C4-2B (cell line): ENCODE data around the gene CCNL2.
A peak's percentile ranks its signal among the peaks of the same experiment; 100 is the strongest.

Experiments used
- H3K27ac ChIP-seq: fragments of 450-650 bp; 2 replicates; pipeline ENCODE4 v1.5.1; 2017
- CTCF ChIP-seq: fragments of 450-650 bp; conservative IDR thresholded peaks from 2 replicates; pipeline ENCODE4 v1.5.1; 2017; ENCODE audit warnings: mild to moderate bottlenecking
- ZFX ChIP-seq: fragments of 450-650 bp; IDR thresholded peaks from 2 replicates; pipeline ENCODE4 v1.6.1; 2017

Gene CCNL2

GRCh38 chr1:1438531-1439381 is 39.6 kb upstream of the CCNL2 start:
- TF ChIP-seq CTCF: no peak
- TF ChIP-seq ZFX: no peak
- H3K27ac ChIP-seq: no peak overlapping the region

GRCh38 chr1:1437904-1438376 is 38.8 kb upstream of the CCNL2 start:
- no peak overlapping the region for H3K27ac ChIP-seq
- TF ChIP-seq CTCF (no peak), ZFX (no peak)

DNA sequence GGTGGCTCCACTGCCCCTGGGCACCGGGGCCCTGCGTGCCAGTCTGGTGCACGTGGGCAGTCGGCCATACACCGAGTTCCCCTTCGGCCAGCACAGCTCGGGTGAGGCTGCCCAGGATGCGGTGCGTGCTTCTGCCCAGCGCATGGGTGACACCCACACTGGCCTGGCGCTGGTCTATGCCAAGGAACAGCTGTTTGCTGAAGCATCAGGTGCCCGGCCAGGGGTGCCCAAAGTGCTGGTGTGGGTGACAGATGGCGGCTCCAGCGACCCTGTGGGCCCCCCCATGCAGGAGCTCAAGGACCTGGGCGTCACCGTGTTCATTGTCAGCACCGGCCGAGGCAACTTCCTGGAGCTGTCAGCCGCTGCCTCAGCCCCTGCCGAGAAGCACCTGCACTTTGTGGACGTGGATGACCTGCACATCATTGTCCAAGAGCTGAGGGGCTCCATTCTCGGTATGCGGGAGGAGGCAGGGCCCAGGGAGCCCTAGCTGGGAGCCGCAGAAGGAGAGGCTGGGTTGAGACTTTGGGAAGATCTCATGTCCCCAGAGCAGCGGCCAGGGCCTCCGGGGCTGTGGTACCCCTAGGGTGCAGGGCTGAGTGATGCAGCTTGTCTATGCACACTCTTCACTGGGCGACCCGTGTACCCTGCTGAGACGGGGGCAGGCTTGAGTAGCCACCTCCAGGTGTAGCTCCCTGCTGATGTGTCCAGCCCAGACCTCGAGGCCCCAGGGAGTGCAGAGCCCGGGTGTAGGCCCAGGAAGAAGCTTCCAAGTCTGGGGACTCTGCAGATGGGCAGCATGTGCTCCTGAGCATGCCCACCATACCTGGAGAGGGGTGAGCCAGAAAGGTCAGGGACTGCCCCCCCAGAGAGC is 38.1 kb upstream of the CCNL2 start:
- H3K27ac ChIP-seq: peak overlapping the region; percentile 100
- no peak for TF ChIP-seq ZFX
- no peak for TF ChIP-seq CTCF

GRCh38 chr1:1436630-1437032 is 37.5 kb upstream of the CCNL2 start:
- H3K27ac ChIP-seq: peak overlapping the region; percentile 100
- TF ChIP-seq ZFX (no peak), CTCF (no peak)

DNA sequence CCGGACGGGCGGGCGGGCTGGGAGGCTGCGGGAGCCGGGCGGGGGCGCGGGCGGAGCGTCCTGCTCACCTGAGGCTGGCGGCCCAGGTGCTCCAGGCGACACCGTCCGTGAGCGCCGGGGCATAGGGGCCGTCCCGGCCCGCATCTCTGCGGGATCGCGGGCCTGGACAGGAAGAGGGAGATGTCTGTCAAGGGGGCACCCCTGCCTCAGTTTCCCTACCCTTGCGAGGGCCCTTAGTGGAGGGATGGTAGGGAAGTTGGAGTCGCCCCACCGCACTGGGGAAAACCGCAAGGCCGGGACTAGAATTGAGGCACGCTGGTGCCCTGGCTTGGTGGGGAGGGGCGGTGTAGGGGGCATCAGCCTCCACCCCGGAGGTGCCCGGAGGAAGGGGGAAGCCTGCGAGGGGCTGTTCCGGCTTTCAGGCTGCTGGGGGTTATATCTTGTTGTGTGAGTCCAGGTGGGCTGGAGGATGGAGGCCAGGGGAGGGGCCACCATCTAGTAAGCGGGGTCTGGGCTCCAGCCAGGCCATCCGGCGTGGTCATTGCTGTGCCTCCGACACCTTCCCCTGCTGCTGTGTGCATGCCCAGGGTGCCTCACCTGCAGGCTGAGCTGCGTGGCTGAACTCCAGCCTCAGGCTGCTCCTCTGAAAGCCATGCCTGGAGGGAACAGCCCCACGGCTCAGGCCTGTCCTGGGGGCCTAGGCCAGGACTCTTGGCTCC is 36.9 kb upstream of the CCNL2 start:
- TF ChIP-seq ZFX (peak; percentile 52; the same call in 1 of the 2 replicates), CTCF (no peak)
- H3K27ac ChIP-seq: peak overlapping the region; percentile 100

GRCh38 chr1:1435106-1435903 is 36.2 kb upstream of the CCNL2 start, which contains the start of gene VWA1:
VWA1 (plus strand) TSS chr1:1435690; CDS start chr1:1435749, 59 bp downstream.
- peak within 1 kb of the TSS; percentile 100 for H3K27ac ChIP-seq
- TF ChIP-seq CTCF (no peak; the same call in 1 of the 2 replicates), ZFX (peak; percentile 59; the same call in 1 of the 2 replicates)
